ENCODE data around the gene DAD1.

DNA sequence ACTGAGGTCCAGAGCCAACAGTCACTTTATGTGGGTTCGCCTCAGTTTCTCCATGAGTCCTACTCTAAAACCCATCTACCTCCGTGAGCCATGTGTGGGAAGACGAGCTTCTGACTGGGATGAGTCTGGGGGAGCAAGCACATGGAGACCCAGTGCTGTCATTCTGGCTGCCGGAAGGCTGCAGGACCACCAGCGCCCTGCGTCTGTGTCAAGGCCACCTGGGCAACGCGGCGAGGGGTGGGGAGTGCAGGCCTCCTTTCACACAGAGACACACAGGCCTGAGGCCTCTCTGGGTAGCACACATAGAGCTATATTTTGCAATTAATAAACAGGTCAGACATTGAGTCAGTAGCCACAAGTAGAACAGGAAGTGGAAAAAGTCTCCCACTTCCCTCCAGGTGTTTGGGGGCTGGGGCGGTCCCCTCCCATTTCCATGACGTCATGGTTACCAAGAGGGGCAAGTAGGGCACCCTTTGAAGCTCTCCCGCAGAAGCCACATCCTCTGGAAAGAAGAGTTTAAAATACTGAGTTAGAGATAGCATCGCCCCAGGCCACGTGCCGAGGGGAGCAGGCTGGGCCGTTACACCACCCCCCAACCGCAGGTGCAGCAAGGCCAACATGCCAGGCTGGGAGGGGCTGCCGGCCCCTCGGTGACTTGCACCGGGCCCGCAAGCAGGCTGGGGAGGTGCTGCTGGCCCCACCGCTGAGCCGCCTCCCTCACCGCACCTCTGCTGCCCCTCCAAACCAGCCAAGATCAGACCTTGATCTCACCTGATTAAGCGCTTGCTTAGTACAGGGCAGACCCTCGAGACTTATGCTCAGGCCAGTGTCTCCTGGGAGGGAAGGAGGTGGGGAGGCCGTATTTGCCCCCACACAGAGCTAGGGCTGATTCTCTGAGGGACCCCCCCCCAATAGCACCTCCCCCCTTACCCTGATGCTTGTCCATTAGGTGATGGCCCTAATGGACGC is 32.7 kb downstream of the DAD1 start:
- TF ChIP-seq POLR2A (IDR thresholded peaks at IDR 0.05; ENCODE audit: low read length) (peak; percentile 11), GATA1 (IDR thresholded peaks at IDR 0.05; ENCODE audit: low read depth, low read length) (no peak)
